Measurements from ENCODE around the gene ZNF467.

ZNF467 gene

DNA sequence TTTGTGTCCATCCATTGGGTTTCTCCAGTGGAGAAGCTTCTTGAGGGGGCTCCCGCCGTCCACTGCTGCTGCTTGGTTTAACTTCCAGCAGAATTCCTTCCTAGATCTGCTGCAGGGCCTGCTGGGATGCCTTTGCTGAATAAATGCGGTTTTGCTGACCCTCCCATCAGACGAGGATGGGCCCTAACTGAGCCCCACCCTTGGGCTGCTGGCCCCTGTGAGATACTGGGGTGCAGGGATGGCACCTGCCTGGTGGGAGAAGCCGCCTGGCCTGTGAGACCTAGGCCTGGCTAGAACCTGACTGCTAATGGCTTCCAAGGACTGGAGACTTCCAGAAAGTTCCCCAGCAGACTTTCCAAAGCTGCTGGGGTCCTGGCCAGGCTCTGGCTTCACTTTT, 43.8 kb downstream of the ZNF467 start:
- no peak for DNase-seq (ENCODE audit: low read depth in 2 of 3, low spot score in 1 of 3)

DNA sequence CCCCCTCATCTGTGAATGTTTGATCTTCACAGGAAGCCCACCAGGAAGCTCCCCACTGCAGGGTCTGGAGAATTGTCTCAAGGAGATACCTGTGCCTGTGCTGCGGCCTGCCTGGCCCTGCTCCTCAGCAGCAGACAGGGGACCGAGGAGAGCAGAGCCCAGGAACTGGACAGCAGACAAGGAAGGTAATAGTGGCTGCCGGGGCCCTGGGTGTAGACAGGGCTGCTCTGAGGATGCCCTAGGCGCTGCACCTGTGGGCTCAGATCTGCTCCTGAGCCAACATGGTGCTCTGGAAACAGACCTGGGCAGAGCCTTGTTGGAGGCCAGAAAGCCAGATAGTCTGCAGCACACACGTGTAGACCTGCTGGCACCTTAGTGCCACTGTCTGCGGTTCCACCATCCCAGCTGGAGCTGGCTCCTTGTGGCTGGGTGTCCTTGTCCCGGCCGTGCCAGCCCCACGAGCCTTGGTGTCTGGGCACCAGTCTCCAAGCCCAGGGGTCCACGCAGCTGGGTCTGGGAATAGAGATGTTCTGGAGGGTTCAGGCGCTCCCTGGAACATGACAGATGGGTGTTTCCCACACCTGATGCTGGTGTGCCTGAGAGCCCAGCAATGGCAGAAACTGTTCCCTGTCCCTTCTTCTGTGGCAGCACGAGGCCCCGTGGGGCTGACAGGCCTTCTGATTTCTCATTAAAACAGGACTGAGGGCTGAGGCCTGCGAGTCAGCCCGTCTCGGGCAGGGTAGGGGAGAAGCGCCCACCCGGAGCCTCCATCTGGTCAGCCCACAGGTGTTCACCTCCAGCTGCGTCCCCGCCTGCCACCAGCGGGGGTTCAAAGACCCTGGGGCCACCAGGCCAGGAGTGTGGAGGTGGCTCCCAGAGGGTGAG, 44.7 kb downstream of the ZNF467 start:
- no peak for DNase-seq (ENCODE audit: low read depth in 2 of 3, low spot score in 1 of 3)

DNA sequence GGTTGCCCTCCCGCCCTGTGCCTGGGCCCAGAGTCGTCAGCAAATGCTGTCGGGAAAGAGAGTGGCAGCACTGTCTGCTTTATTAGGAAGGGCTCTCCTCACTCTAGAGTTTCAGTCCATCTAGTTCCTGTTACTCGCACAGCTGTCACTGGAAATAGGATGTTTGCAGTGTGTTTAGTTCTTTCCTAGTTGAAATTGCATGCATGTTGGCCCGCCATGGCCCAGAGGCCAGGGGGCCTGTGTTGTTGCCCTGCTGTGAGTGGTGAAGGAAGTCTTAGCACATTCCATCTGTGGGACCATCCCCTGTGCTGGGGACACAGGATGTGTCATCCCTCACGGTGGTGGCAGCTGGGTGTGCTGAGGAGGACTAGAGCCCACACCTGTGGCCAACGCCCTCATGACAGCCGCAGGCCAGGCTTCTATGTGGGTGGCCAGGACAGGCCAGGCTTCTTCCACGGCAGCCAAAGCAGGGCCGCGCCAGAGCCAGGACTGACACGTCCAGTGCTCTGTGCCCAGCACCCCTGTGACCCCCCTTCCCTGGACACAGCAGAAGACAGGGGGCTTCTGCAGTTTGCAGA, 45.4 kb downstream of the ZNF467 start:
- no peak for DNase-seq (ENCODE audit: low read depth in 2 of 3, low spot score in 1 of 3)

DNA sequence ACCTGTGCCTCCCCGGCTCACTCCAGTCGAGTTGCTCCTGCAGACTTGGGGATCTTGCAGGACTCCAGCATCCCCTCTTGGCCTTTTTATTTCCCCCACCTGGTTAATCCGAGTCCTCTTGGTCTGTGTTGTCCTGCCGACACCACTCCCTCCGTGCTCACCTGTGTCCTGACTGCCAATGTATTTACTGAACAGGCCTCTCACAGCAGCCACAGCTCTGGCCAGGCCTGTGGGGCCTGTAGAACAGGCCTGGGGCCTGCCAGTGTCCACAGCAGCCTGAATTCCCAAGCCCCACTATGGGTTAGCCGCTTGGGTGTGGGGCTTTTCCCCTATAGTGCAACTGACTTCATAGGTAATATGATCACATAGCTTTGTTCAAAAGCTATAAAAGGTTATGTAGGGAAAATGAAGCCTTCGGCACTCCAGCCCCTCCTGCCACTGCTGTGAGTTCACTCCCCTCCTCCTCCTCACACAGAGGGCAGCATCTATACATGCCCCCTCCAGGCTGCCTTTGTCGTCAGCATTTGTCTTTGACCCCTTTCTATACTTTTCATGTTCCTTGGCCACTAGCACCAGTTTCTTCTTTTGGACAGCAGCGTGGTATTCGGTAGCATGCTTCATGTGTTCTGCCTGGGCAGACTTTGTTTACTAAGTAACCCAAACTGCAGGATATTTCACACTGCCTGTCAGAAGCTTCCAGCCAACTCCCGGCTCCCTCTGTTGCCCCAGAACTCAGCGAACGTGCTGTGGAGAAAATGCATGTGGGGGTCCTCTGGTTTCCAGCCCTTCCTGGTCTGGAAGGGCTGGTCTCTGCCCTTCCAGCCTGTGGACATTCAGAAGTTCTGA, 46.1 kb downstream of the ZNF467 start:
- DNase-seq (ENCODE audit: low read depth in 2 of 3, low spot score in 1 of 3), result no peak

DNA sequence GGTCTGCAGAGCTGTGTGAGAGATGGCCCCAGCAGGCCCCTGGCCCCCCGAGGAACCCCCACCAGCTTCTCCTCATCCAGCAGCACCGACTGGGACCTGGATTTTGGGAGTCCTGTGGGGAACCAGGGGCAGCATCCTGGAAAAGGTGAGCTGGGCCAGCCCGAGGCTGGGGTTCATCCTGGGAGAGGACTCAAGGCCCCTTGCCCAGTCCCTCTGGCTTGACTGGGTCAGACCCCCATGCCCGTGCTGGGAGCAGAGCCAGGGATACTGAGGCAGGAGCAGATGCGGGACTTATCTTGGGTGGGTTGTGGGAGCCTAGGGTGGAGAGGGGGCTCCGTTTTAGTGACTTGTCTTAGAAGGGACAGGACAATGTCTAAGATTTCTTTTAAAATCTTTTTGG, 47.5 kb downstream of the ZNF467 start:
- no peak for DNase-seq (ENCODE audit: low read depth in 2 of 3, low spot score in 1 of 3)

DNA sequence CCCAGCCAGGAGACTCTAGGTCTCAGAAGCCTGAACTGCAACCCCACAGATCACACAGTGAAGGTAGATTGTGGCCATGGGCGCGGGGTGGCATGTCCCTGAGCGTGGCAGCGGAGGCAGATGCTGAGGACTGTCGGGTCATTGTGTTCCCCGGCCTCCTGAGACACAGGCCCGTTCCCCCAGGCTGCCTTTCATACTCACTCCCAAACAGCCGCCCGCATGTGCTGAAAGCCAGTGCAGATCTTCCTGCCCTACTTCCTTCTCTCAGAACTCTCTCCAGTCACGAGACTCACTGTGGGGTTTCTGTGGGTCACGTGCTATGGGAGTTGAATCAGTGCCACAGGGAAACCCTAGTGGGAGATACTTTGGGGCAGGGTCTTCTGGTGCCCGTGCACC, 48.0 kb downstream of the ZNF467 start:
- DNase-seq (ENCODE audit: low read depth in 2 of 3, low spot score in 1 of 3), result no peak

DNA sequence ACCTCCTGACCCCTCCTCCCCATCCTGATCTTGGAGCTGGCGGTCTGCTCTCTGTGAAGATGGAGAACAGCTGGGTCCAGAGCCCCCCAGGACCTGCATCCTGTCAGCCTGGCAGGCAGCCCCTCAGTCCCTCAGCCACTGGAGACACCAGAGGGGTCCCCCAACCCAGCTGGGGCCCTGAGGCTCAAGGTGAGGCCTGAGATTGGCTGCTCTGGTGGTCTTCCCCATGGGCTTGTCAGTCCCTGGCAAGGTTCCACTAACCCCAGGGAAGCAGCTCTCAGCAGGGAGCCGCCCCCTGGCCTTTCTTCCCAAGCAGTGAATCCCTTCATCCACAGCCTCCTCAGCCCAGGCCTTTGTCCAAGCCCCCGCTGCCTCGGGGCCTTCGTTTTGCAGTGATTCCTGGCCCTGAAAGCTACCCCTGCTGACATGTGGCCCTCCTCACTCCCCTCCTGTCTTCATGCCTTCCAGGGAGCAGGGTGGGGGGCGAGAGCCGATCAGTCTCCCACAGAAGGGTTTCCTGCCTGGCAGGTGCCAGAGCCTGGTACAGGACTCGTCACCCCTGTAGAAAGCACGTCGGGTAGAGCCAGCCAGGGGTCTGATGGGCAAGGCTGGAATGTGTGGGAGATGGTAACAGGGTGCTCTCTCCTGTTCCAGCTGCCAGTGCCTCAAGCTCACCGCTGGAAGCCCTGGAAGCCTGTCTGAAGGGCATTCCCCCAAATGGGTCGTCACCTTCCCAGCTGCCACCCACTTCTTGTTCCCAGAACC, 48.5 kb downstream of the ZNF467 start:
- DNase-seq (ENCODE audit: low read depth in 2 of 3, low spot score in 1 of 3), result no peak

DNA sequence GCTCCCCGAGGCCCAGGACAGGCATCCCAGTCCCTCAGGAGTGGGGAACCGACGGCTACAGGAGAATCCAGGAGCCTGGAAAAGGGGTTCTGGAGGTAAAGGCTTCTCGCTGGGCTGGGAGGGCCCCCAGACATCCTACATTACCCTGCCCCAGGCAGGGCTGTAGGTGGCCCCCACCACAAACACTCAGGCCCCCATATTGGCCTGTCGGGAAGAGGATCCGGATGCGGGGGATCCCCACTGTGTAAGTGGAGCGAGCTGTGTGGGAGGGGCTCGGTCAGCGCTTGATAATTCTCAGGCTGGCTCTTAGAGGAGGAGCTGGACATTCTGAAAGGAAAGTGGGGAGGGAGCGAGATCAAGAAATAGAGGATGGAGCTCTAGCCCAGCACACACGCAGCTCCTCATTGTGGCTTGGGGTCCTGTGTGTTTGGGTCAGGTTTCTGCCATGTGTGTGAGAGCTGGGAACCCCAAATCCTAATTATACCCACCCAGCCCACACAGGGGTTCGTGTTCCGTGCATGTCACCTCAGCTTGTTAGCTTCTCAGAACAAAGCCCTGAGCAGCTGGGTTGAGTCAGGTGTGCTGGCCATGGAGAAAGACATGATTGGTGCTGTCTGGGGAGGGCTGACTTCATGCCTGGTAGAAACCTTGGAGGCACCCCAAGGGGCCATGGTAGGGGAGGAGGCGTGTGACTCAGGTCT, 49.4 kb downstream of the ZNF467 start:
- no peak for DNase-seq (ENCODE audit: low read depth in 2 of 3, low spot score in 1 of 3)

DNA sequence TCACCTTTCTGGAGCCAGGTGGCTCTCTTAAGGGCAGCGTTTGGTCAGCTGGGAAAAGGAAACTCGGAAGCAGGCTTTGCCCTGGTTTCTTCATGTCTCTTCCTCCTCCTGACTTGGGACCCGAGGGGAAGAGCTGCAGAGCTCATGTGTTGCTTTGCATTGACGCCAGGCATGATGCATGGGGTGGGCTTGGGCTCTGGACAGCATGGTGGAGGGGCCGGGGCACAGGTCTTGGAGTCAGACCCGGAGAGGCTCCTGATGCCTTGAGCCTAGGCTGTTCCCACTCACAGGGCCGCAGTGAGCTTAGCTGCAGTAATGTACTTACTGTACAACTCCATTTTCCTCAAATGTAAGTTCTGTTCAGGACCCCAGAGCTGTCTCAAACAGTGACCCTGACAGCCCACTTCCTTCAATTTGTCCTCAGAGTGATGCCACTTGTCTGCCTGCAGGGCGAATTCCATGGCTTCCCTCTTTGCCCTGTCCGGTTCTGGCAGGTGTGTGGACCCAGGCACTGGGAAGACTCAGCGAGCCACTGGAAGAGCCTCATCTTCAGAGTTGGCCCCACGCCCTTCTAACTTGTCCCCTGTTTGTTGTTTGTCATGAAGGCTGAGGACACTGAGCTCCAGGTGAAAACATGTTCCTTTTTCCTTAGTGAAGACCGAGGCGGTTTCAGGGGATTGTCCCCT, 50.2 kb downstream of the ZNF467 start:
- no peak for DNase-seq (ENCODE audit: low read depth in 2 of 3, low spot score in 1 of 3)

DNA sequence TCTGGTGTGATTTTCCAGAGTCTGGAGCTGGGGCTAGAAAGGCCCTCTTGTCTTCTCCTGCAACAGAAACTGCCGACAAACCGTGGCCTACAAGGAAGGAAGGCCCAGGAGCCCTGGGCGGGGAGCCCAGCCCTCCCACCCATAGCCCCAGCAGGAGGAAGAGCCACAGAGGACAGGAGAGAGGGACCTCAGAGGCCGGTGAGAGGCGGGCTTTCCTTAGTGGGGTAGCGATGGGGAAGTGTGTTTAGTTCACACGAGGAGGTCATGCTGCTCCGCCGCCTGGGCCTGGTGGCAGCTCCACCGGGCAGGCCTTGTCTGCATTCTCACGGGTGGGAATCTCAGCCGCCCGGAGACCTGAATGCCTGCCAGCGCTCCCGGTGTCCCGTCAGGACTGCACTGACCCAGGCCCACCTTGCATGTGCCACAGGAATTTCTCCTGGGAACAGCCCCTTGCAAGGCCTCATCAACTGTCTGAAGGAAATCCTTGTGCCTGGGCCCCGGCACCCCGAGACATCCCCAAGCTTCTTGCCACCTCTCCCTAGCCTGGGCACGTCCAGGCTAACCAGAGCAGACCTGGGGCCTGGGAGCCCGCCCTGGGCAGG, 50.9 kb downstream of the ZNF467 start:
- DNase-seq (ENCODE audit: low read depth in 2 of 3, low spot score in 1 of 3), result no peak

DNA sequence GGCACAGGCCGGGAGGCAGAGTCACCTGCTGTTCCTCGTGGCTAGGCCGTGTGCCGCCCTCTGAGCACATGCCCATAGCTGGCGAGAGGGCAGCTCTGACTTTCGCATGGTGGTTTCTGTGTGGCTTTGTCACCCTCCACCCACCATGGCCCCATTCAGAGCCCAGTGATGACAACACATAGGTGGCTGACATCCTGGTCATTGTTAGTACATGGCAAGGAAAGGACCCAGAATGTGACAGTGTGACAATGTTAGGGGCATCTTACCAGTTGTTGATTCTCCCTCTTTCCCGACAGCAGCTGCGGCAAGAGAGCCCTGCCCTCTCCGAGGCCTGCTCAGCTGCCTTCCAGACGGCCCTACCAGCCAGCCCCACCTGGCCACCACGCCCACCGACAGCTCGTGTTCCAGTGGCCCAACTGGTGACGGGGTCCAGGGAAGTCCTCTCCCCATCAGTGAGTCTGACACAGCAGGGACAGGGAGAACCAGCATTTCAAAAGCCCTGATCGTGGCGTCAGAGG, 52.2 kb downstream of the ZNF467 start:
- no peak for DNase-seq (ENCODE audit: low read depth in 2 of 3, low spot score in 1 of 3)

DNA sequence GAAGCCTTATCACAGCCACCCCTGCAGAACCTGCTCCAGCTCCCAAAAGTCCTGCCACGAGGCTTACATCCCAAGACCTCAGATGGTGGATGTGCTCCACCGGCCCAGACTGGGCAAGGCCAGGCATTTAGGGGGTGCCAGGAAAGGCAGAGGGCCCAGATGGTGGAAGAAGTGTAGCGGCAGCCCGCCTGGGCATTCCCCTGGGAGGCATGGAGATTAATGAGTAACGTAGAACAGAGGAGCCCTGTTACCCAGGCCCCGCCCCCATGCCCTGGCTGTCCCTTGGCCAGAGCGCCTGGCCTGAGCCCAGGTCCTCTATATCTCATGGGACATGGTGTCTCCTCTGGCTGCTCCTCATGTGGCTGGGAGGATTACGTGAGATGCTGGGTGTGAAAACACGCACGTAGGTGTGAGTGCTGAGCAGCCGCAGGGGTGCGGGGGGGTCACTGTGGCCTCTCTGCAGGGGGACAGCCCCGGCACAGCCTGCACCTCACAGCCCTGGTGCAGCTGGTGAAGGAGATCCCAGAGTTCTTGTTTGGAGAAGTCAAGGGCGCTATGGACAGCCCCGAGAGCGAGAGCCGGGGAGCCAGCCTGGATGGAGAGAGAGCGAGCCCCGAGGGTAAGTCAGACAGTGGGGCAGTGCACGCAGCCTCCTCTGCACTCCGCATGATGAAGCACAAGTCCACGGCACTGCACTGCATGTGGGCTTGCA, 52.9 kb downstream of the ZNF467 start:
- DNase-seq (ENCODE audit: low read depth in 2 of 3, low spot score in 1 of 3), result no peak

DNA sequence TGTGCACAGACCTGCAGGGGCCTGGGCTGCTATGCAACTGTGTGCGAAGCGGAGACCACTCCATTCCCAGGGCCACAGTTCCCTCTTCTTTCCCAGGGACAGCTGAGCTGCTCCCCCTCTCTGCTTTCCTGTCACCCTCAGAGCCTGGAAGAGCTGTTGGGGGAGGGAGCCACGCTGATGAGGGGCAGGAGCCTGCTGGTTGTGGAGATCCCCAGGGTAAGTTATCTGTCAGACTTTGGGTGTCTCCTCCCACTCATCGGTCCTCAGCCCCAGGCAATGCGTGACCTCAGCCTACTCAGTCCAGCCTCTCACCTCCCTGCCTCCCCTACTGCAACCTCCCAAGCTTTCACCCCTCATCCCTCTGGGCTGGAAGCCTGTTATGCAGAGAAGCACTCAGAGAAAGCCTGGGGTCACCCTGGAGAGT, 53.5 kb downstream of the ZNF467 start:
- DNase-seq (ENCODE audit: low read depth in 2 of 3, low spot score in 1 of 3), result no peak

DNA sequence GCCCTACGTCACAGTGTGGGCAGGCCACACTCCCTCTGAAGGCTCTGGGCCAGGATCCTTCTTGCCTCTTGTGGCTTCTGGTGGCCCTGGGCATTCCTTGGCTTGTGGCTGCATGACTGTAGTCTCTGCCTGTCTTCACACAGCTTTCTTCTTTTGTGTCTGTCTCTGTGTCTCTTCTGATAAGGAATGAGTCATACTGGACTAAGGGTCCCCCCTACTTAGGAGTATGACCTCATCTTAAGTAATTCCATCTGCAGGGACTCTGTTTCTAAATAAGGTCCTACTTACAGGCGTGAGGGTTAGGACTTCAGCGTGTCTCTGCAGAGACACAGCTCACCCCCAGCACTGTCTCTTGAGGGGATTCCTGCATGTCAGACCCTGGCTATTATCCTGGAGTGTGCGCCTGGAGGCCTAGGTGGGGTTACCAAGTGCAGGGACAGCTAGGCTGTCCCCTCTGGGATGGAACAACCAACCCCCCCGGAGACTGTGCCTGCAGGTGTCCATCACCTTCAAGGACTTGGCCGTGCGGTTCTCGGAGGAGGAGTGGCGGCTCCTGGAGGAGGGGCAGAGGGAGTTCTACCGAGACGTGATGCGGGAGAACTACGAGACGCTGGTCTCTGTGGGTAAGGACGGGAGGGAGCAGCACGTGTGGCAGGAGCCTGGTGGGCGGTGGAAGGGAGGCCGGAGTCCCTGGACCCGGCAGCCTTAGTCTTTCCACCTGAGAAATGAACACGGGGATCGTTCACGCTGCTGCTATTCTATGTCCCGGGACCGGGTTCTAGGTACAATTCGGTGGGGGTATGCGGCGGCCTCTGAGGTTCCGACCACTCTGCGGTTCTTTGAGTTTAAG, 54.1 kb downstream of the ZNF467 start:
- no peak for DNase-seq (ENCODE audit: low read depth in 2 of 3, low spot score in 1 of 3)

DNA sequence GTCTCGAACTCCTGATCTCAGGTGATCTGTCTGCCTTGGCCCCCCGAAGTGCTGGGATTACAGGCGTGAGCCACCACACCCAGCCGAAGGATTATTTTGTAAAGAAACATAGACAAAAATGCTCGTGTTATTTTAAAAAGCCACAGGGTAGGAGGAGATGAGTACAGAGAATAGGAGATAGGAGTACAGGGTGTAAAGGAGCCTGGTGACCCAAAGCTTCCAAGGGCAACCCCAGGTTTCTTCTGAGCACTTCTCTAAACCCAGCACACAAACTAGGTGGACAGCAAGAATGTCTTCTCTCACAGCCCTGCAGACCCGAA, 54.7 kb downstream of the ZNF467 start:
- DNase-seq (ENCODE audit: low read depth in 2 of 3, low spot score in 1 of 3), result no peak

DNA sequence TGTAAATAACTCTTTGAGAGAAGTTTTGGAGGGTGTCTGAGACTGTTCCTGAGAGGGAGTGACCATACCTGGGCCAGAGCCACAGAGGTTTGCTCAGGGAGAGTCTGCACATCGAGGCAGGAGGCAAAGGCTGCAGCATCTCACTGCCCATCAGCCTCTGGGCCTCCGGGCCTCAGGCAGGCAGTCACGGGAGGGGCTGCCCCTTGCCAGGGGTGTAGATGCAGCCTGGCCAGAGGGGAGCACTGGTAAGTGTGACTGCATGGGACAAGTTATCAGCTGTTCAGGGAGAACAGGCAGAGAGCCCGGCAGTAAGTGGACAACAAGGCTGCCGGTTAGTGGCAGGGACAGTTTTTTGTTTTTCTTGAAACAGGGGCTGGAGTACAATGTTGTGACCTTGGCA, 55.9 kb downstream of the ZNF467 start:
- no peak for DNase-seq (ENCODE audit: low read depth in 2 of 3, low spot score in 1 of 3)

DNA sequence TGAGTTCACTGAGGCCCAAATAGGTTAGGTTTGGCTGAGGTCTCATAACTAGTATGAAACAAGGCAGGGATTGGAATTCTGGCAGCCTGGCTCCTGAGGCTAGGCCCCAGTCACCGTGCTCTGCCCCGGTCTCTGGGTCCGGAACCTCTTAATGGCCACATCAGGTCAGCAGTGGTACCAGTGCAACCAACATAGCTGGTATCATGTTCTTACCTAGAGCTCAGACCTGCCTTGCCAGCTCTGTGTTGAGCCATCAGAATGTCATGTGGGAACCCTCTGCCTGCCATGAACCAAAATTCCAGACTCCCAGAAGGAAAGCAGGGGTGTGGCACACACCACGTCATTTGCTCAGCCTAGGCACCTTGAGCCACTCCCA, 56.5 kb downstream of the ZNF467 start:
- no peak for DNase-seq (ENCODE audit: low read depth in 2 of 3, low spot score in 1 of 3)

All from stimulated activated CD4-positive, alpha-beta T cell treated with anti-CD3 and anti-CD28 coated beads, Interleukin-12 subunit alpha, Interleukin-12 subunit beta, amount 100 ng/mL, for 48 hours (primary cell).